Embryonic facial prominence (tissue), 1 donor: ENCODE results near the gene FAM193A.
"Not testable (repeated sequence)": the region's sequence is repeated elsewhere in the genome, so short reads cannot be mapped to it uniquely, and the experiment has no call there.

ENCODE experiments used
- DNase-seq: peaks from one replicate; pipeline ENCODE4 v3.0.0-alpha.2; 2016; ENCODE audit errors: extremely low spot score

FAM193A gene

DNA sequence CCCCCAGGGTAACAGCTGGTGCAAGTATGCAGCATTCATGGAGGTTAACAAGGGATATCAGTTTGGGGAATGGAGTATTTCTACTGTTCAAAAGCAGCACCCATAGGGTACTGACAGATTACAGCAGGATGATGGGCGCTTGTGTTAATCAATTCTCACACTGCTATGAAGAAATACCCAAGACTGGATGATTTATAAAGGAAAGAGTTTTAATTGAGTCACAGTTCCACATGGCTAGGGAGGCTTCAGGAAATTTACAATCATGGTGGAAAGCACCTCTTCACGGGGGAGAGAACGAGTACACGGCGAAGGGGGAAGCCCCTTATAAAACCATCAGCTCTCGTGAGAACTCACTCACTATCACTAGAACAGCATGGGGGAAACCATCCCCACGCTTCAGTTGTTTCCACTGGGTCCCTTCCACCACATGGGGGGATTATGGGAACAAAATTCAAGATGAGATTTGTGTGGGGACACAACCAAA, 155.5 kb downstream of the FAM193A start:
- no peak for DNase-seq

DNA sequence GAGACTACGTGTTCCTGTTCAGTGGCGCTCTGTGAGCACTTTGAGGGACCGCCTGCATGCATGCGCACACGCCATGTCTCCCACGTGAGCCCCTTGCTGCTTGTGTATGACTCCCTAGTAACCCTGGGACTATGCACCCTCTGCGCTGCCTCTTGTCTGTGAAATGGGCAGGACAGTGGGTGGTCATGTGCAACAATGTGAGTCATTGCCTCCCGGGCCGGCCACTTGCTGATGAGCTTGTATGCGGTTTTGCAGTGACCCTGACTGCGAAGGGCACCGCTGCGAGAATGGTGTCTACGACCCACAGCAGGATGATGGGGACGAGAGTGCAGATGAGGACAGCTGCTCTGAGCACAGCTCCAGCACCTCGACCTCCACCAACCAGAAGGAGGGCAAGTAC, 158.2 kb downstream of the FAM193A start:
- DNase-seq = no peak

- DNase-seq = no peak
Measured at GRCh38 chr4:2695346-2696060, 159.1 kb downstream of the FAM193A start.

GRCh38 chr4:2696423-2696822, 160.0 kb downstream of the FAM193A start:
- DNase-seq = no peak

DNA sequence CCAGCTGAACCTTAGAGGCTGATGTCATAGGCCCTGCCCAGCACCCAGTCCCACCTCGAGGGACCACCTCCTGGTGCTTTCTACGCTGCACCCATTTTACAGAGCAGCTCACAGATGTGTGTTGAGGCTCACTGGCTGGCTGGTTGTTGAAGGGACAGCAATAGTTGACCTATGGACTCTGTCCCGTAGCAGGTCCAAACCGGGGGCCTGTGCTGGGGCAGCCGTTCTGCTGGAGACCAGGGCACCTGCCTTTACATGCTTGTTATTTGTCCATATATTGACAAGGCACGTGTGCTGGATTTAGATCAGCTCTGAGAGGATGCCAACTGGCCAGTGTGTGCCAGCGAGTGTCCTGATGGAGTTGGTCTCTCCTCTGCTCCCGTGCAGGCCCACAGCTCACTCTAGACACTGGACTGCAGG, 161.6 kb downstream of the FAM193A start:
- DNase-seq = no peak

DNA sequence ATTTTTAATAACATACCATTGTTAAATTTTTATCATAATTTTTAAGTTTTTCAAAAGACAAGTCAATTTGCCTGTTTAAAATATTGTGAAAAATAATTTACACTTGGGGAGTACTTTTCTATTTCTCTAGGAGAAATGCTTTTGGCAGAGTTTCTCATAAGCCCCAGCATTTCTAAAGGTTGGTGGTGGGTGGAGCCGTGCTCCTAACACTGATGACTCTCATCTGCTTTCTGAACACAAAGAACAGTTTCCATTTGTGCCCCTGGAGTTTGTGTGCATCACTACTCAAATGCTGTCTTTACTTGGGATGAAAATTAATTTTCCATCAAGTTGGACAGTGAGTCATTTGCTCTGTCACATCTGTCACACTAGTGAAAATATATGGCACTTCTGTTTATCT, 162.1 kb downstream of the FAM193A start:
- no peak for DNase-seq

GRCh38 chr4:2698951-2699505, 162.6 kb downstream of the FAM193A start:
- no peak for DNase-seq

GRCh38 chr4:2699534-2699933, 163.1 kb downstream of the FAM193A start:
- DNase-seq = no peak

DNA sequence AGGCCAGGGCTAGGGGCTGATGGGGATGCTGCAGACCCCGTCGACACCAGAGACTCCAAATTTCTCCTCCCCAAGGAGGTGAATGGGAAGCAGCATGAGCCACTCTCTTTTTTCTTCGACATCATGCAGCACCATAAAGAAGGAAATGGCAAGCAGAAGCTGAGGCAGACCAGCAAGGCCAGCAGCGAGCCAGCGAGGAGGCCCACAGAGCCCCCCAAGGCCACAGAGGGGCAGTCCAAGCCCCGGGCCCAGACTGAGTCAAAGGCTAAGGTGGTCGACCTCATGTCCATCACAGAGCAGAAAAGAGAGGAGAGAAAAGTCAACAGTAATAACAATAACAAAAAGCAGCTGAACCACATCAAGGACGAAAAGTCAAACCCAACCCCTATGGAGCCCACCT, 163.6 kb downstream of the FAM193A start:
- no peak for DNase-seq

- DNase-seq = no peak
Measured at GRCh38 chr4:2702361-2702760, 165.9 kb downstream of the FAM193A start.

GRCh38 chr4:2702770-2703169, 166.3 kb downstream of the FAM193A start:
- DNase-seq = no peak

DNA sequence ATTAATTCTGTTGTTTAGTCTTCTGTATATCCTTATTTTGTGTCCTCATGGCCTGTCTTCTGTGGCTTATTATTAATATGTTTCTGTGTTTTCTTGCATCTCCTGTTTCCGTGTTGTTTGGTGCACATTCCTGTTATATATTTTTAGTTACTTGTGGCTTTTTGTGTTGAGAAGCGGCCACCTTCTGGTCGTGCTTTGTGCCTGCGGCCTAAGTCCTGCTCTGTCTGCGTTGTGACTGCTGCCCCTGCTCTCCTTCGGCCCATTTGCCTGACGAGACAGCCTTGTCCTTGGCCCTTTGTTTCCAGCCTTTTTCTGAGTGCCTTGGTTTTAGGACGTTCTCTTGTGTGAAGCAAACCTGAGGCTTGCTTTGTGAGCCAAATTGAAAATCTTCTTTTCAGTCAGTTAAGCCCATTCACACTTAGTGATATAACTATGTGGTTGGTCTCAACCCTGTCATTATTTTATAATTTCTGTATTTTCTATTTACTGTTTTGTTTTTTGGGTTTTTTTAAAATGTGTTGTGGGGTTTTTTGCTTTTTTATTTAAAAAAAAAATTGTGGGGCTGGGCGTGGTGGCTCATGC, 175.9 kb downstream of the FAM193A start:
- no peak for DNase-seq

GRCh38 chr4:2713337-2713736, 176.9 kb downstream of the FAM193A start:
- no peak for DNase-seq

- DNase-seq = no peak
Measured at GRCh38 chr4:2714061-2714770, 177.8 kb downstream of the FAM193A start.

GRCh38 chr4:2714918-2715317, 178.5 kb downstream of the FAM193A start:
- no peak for DNase-seq

- no peak for DNase-seq
Measured at GRCh38 chr4:2715426-2715825, 179.0 kb downstream of the FAM193A start.

- no peak for DNase-seq
Measured at GRCh38 chr4:2716236-2716635, 179.8 kb downstream of the FAM193A start.

GRCh38 chr4:2721586-2721985, 185.1 kb downstream of the FAM193A start:
- DNase-seq = no peak

DNA sequence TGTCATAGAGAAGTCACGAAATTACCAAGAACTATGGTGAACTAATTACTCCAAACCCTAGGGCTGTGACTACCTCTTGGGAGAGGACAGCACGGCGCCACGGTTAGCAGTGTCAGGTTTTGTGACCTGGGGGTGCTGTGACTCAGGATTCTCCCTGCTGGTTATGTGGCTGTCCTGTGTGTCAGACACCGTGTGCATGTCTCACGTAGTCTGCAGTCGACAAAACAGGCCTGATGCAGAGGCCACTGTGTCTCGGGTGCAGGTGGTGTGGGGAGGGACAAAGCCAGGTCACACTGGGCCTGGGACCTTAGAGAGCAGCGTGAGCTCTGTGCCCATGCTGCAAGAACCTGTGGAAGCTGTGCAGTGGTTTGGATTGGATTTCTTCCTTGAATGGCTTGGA, 185.6 kb downstream of the FAM193A start:
- DNase-seq = no peak

GRCh38 chr4:2723751-2724150, 187.3 kb downstream of the FAM193A start:
- DNase-seq = no peak

DNA sequence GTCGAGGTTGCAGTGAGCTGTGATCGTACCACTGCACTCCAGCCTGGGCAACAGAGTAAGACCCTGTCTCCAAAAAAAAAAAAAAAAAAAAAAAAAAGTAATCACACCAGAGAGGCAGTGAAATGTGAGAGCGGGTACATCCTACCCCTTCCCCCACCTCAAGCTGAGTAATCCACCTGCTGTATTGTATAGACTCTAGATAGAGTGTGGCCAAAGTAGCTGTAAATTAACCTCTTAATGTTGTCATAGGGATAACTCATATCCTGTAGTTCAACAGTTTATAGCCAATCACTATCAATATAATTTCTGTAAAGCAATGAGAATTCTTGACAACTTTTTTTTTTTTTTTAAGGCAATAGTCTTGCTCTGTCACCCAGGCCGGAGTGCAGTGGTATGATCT, 188.9 kb downstream of the FAM193A start:
- no peak for DNase-seq

GRCh38 chr4:2726881-2727280, 190.4 kb downstream of the FAM193A start:
- DNase-seq = not testable (repeated sequence)

DNA sequence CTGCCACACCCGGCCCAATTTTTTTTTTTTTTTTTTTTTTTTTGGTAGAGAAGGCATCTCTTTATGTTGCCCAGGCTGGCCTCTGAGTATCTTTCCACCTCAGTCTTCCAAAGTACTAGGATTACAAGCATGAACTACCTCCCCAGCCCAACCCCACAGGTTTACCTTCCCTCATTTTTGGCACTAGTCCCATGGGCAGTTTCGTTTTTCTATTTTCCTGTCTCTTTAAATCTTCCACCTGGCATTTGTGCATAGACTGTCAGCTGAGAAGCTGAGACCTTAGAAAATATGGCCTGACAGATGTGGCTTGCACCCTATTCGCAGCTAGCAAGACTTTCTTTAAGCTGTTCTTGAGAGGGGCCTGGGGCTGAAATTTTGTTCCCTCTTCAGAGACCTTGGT, 191.8 kb downstream of the FAM193A start:
- no peak for DNase-seq
